NCI-H187 (cell line): ENCODE data around the gene LEUTX.
"Not testable (repeated sequence)": the region's sequence is repeated elsewhere in the genome, so short reads cannot be mapped to it uniquely, and the experiment has no call there.

ENCODE experiments used
- DNase-seq, 2 experiments: peaks; one replicate each; lab custom pipeline; 2025; lab: John Stamatoyannopoulos, UW

LEUTX gene

DNA sequence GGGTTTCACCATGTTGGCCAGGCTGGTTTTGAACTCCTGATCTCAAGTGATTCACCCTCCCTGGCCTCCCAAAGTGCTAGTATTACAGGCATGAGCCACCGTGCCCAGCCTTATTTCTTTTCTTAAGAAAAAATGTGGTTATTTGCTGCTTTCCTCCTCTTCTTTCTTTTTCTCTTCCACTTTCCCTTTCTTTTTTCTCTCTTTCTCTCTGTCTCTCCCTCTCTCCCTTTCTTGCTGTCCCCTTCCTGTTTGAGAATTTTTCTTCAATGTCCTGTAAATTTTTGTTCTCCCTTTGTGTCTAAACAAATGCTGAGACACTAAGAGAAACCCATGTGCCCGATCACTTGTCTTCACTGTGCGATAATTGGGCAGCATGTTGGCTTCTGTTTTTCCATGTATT, 2.2 kb downstream of the LEUTX start:
- no peak for DNase-seq

DNA sequence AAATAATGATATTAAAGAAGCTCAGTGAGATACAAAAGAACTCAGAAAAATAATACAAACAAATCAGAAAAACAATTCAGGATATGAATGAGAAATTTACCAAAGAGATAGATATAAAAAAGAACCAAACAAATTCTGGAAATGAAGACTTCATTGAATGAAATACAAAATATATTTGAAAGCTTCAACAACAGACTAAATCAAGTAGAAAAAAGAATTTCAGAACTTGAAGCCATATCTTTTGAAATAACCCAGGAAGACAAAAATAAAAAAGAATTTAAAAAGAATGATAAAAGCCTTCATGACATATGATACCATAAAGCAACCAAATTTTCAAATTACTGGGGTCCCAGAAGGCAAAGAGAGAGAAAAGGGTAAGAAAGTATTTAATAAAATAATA, 9.6 kb downstream of the LEUTX start:
- no peak for DNase-seq

DNA sequence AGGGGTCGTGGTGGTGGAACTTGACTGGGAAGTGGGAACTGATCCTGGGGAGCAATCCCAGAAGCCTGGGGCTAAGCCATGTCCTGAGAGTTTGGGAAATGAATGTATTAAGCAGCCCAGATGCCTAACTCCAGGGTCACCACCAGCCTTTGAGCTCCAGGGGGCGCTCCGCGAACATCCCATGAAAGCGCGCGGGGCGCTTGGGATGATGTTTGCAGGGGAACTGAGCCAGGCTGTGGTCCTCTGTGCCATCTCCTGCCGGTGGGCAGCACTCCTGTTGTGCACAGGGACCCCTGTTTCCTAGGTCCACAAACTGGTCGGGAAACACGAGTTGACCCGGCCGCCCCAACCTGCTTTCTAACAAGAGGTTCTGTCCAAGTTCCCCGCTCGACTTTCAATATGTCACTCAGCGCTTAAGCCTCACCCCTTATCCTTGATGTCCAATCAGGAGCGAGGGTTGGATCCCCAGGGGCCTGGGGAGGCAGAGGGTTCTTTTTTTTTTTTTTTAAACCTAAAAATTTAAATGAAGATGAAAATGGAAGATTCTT, 14.4 kb downstream of the LEUTX start:
- peak; percentile 56 to 70 for DNase-seq

DNA sequence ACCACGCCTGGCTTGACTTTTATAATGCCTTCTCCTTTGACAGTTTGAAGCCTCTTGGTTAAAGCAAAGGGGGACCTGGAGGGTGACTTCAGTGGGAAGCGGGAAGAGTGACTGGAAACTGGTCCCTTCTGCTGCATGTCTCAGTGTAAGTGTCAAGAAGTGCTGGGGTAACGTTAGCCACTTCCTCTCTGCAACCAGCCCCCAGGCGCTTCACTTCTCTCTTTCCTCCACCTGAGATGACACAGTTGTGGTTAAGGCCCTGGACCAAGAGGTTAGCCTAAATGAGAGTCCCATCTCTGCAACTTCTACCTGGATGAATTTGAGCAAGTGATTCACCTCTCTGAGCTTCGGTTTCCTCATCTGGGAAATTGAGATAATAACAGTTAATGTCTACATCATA, 16.3 kb downstream of the LEUTX start:
- no peak for DNase-seq

DNA sequence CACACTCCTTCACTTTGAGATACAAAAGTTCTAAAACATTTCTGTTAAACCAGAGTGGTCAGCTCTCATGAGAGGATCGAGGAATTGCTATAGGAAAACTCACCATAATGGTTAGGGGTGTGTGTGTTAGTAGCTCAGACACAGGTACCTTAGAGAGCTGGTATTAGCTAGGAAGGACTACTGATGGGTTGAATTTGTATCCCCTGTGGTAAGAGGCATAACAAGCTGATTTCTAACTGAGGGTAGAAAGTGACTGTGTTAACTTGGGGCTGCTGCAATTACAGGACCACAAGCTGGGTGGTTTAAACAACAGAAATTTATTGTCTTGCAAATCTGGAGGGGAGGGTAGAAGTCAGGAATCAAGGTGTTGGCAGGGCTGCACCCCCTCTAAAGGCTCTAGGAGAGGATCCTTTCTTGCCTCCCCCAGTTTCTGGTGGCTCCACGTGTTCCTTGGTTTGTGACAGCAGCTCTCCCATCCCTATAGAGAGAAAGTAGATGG, 17.4 kb downstream of the LEUTX start:
- no peak for DNase-seq

DNA sequence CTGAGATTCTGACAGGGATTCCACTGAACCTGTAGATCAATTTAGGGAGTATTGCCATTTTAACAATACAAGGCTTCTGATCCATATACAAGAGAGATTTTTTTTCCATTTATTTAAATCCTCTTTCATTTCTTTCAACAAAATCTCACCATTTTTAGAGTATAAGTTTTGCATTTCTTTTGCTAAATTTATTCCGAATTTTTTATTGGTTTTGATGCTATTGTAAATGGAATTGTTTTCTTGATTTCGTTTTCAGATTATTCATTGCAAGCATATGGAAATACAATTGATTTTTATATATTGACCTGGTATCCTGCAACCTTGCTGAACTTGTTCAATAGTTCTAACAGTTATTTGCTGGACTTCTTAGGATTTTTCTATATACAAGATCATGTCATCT, 18.4 kb downstream of the LEUTX start:
- DNase-seq: no peak

DNA sequence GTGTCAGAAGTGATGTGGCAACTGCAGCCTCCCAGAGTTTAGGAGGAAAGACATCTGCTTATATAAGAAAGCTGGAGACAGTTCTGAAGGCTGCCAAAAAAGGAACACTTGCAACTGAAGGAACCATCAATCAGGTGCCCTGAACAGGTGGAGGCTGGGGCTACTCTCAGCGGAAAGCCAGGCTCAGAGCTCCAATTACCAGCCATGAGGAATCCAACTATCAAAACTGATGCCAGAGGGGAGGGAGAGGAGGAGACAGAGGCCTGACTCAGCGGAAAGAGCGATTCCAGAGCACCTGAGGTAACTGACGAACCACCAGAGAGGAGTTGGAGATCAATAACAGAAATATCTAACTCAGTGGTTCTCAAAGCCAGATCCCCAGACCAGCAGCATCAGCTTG, 24.3 kb downstream of the LEUTX start:
- DNase-seq: no peak

DNA sequence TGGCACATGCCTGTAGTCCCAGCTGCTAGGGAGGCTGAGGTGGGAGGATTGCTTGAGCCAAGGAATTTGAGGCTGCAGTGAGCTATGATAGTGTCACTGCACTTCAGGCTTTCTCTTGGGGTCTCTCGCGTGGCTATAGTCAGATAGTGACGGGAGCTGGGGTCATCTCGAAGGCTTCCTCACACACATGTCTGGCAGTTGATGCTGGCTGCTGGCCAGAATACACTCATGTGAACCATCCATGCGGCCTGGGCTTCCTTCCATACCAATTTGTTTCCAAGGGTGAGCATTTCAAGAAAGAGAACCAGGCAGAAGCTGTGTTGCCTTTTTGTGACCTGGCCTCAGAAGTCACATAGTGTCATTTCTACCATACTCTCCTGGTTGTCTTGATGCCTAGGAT, 26.4 kb downstream of the LEUTX start:
- no peak for DNase-seq

DNA sequence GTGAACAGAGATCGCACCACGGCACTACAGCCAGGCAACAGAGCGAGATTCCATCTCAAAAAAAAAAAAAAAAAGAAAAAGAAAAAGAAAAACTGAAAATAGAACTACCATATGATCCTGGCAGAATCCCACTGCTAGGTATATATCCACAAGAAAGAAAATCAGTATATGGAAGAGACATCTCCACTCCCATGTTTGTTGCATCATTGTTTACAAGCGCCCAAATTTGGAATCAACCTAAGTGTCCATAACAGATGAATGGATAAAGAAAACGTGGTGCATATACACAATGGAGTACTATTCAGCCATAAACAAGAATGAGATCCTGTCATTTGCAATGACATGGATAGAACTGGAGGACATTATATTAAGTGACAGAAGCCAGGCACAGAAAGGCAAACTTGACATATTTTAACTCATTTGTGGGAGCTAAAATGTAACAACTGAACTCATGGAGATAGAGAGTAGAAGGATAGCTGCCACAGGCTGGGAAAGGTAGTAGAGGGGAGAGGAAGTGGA, 29.3 kb downstream of the LEUTX start:
- DNase-seq: no peak

DNA sequence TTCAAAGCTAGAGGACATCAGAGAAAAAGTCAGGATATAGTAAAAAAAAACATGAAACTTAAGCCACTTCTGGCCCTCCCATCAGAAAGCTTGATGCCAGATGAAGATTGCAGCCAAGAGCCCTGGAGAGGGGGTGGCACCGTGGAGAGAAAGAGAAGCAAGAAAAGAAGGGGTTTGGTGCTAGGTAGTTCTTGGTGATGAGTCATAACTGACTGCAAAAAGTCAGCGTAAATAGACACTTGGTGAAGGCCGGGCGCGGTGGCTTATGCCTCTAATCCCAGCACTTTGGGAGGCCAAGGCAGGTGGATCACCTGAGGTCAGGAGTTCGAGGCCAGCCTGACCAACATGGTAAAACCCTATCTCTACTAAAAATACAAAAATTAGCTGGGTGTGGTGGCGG, 30.0 kb downstream of the LEUTX start:
- not testable (repeated sequence) for DNase-seq

DNA sequence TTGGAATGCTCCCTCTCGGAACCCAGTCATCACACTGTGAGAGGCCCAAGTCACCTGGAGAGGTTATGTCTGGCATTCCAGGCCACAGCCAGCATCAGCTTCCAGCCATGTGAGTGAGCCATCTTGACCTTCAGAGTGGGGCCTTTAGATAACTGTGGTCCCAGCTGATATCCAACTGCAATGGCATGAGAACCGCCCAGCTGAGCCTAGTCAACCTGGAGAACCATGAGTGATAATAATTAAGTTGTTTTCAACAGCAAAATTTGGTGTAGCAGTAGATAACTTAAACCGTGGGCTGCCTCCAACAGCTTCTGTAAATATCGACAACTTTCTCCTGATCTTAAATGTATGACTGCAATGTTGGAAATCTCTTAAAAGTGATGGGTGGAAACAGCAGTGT, 30.7 kb downstream of the LEUTX start:
- DNase-seq: no peak

DNA sequence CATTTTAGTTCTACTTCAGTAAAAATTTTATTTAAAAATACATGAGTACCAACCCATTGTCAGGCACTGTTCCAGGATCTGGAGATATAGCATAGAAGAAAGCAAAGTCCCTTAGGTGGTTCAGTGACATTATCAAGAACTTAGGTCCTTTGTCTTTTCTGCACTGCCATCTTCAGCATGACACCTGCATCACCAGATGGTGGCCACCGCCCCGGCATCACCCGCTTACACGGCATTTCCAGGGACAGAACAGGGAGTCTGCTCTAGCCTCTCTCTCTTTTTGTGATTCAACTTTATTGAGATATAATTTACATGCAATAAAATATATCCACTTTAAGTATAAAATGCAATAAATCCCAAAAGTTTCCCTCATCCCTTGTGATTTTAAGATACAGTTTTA, 31.8 kb downstream of the LEUTX start:
- no peak for DNase-seq

DNA sequence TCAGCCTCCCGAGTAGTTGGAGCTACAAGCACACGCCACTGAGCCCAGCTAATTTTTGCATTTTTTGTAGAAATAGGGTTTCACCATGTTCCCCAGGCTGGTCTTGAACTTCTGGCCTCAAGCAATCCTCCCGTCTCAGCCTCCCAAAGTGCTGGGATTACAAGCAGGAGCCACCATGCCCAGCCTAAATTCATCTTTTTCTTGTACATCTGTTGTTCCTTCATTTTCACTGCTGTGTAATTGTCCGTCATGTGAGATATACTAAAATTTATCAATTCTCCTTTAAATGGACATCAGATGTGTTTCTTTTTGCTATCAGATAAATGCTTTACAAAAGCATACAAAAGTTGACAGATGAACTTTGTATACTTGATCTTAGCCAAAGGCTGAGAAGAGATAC, 32.4 kb downstream of the LEUTX start:
- no peak for DNase-seq

DNA sequence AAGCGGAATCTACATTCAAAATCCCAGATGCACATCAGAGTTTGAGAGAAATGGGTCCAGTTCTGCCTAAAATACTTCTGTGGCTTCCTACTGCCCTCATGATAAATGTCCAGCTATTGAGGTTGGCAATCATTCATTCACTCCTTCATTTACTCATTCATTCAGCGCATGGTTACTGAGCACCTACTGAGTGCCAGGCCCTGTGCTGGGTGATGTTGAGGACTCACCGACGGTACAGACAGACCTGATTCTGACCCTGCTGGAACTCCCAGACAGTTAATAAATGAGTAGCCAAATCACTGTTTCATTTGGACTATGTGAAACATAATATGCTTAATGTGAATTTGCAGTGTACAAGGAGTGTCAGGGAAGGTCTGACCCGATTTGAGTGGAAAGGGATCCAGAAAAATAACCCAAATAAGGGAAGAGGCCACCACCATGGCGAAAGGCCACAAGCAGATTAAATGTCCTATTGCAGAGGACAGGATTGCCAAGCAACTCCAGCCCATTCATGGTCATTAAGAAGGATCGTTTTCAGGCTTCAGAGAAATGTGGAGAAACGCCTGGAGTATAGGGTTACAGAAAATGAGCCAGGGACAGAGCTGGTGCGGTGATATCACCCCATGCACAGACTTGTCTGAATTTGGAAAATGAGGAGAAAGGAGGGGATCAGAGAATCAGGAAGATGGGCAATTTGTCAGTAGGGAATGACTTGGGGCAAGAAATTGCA, 34.8 kb downstream of the LEUTX start:
- no peak for DNase-seq

DNA sequence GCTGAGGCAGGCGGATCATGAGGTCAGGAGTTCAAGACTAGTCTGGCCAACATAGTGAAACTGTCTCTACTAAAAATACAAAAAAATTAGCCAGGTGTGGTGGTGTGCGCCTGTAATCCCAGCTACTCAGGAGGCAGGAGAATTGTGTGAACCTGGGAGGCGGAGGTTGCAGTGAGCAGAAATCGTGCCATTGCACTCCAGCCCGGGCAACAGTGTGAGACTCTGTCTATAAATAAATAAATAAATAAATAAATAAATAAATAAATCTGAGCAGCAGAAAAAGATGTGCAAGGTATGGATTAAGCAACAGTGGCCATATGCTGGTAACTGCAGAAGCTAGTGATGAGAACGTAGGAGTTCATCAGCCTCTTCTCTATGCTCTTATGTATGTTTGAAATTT, 35.5 kb downstream of the LEUTX start:
- not testable (repeated sequence) for DNase-seq

DNA sequence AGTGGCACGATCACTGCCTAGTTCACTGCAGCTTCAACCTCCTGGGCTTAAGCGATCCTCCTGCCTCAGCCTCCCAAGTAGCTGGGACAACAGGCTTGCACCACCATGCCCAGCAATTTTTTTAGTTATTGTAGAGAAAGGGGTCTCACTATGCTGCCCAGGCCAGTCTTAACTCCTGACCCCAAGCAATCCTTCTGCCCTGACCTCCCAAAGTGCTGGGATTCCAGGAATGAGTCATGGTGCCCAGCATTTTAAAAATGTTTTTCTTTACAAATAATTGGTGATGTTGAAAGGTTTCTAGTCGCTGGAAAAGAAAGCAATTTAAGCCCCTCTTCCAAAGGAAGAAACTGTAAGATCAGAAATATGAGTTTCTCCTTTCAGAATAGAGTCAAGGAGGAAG, 35.9 kb downstream of the LEUTX start:
- DNase-seq: no peak

DNA sequence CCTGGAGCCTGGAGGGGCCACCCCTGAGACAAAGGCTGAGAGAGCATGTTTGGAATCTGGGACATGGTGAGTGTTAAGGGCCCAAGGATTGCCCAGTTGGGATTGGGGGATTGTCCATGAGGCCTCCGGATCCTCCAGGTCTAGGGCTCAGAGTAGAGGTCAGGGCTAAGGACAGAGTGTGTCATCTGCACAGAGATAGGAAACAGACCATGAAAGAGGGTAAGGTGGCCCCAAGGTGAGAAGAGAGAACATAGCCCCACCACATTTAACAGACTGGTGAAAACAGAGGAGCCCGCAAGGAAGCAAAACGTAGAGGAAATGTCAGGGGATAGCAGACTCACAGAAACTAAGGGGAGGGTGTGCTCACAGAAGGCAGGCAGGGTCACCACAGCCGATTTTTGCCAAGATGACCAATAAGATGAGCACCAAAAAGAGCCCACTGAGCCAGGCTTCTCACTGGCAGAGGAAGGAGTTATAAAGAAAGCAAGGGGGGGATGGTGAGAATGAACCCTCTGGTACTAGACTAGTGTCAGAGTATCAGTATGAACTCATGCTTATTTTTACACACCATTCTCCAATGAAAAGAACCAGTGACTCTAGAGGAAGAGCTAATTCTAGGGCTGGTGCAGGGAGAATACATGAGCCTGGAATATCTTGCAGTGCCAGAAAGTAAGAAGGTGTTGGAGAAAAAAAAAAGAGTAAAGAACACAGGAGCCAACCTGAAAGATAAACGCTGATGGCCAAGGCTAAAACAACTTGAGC, 37.8 kb downstream of the LEUTX start:
- DNase-seq: no peak

DNA sequence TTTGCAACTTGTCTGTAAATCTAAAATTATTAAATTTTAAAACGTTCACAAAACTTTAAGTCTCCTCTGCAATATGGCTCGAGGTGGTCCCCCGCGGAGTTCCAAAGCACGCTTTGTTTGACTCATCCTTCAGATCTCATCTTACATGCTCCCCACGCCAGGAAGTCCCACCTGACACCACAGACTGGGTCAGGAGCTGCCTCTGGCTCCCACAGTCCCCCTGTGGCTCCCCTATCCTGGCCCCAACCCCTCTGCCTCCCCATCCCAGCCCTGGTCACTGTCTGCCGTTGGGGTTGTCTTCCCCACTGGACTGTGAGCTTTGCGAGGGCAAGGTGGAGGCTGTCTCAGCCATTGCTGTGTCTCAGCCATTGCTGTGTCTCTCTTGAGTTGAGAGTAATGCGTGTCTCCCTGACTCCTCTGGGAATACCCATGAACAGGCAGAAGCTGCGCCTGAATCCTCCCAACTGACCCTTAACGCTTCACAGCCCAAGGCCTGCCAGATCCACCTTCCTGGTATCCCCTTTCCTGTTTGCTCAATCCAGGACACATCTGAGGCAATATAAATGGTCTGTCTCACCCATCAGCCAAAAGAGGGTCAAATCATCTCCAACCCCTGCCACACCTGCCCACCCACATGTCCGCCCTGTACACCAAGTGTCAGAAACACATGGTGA, 39.4 kb downstream of the LEUTX start:
- no peak for DNase-seq

DNA sequence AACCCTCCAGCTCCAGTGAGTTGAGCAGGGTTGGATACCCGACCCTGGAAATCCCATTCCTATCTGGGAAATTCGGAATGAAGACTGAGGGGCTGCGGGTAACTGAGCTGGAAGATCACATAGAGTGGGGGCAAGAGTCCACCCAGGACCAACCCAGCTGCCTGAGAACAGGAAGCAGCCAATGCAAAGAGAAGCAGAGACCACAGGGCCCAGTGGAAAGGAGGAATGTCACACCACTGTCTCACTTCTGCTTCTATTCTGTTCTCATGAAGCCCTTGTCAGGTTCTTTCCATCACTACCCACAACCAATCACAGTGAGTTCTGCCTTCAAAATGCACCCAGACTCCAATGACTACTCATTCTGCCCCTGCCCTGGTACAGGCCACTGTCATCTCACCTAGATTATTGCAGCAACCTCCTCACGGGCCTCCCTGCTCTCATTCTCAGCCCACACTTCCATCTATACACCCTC, 40.0 kb downstream of the LEUTX start:
- no peak for DNase-seq

DNA sequence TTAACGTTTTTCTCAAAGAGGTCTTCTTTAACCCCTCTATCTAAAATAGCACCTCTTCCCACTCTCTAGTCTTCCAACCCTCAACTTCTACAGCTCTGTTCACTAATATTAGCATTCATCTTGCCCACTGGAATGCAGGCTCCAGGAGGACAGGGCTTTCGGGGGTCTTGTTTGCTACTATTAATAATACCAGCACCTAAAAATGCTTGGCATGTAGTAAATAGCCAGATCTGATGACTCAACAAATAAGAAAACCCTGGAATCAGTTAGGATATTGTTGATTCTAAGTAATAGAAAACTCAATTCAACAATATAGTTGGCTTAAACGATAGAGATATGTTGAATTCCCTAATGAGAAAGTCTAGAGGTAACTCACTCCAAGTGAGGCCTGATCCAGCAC, 41.1 kb downstream of the LEUTX start:
- DNase-seq: no peak

DNA sequence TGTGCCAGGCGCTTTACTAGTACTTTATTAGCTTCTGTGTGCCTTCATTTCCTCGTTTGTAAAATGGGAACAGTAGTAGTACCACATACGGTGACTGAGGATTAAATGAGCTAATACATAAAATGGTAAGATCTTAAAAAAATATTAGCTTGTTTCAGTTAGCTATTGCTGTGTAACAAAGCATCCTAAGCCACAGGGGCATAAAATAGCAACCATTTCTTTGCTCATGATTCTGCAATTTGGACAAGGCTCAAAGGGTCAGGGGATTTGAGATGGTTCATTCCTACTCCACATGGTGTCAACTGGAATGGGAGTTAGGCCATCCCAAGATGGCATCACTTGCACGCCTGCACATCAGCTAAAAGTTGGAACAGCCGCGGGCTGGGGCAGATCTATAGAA, 42.0 kb downstream of the LEUTX start:
- DNase-seq: no peak

DNA sequence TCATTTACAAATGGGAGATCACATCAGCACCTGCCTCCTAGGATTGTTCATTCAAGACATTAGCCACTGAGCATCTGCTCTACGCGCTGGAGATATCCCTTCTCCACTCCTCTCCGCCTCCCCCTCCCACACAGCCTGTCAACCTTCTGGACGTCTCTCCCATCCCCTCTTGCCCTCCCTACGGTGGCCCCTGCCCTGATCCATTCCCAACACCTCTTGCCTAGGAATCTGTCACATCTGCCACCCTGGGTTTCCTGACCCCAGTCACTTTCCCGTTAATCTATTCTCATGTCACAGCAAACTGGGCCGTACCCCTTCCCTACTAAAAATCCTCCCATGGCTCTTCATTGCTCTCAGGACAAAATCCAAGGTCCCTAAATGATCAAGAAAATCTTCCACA, 45.0 kb downstream of the LEUTX start:
- no peak for DNase-seq
